ENCODE results near the gene GRIN2A.

DNA sequence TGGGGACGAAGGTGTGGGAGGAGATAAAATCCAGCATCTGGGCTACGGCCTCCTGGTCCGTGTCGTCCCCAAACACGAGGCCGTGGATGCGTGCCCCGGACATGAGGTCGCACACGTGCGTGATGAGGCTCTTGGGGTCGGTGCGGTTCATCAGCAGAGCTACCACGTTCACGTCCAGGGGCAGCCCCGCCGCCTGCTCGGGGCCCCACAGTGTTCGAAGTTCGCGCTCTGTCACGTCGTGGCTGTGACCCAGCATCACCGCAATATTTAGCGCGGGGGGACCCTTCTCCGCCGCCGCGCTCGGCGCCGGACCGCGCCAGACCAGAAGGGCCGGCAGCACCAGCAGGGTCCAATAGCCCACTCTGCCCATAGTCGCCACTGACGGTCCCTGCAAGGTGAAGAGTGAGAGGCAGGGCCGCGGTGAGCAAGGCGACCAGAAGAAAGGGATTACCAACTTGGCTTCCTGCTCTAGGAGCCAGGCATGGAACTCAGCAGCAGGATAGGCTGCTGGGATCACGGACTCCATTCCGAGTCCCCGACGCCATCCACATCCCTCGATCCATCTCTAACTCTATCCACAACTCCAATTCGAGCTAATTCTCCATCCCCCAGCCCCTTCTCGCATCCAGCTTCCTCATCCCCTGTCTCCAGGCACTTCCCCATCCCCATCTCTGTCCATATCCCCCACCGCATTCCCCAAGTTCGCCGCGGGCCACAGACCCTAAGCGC, 2.0 kb downstream of the GRIN2A start:
- TF ChIP-seq, protein P1, sequence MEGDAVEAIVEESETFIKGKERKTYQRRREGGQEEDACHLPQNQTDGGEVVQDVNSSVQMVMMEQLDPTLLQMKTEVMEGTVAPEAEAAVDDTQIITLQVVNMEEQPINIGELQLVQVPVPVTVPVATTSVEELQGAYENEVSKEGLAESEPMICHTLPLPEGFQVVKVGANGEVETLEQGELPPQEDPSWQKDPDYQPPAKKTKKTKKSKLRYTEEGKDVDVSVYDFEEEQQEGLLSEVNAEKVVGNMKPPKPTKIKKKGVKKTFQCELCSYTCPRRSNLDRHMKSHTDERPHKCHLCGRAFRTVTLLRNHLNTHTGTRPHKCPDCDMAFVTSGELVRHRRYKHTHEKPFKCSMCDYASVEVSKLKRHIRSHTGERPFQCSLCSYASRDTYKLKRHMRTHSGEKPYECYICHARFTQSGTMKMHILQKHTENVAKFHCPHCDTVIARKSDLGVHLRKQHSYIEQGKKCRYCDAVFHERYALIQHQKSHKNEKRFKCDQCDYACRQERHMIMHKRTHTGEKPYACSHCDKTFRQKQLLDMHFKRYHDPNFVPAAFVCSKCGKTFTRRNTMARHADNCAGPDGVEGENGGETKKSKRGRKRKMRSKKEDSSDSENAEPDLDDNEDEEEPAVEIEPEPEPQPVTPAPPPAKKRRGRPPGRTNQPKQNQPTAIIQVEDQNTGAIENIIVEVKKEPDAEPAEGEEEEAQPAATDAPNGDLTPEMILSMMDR (IDR thresholded peaks at IDR 0.05; ENCODE audit: control extremely low read depth in 1 of 3, insufficient read depth in 1 of 3, low read depth in 1 of 3, low read length in 3 of 3), result no peak
- TF ChIP-seq JUND (IDR thresholded peaks at IDR 0.05; ENCODE audit: low read length) (no peak), GABPA (IDR thresholded peaks at IDR 0.05; ENCODE audit: borderline replicate concordance, insufficient read depth, low read length) (no peak), EP300 (IDR thresholded peaks at IDR 0.05; ENCODE audit: borderline replicate concordance in 1 of 2, low read depth in 2 of 2, low read length in 2 of 2) (no peak), NRF1 (IDR thresholded peaks at IDR 0.05; ENCODE audit: low read depth, low read length) (no peak), SRF (IDR thresholded peaks at IDR 0.05; ENCODE audit: low read depth, low read length) (no peak), SP1 (IDR thresholded peaks at IDR 0.05; ENCODE audit: low read depth, low read length) (no peak), SUZ12 (IDR thresholded peaks at IDR 0.05; ENCODE audit: low read length) (no peak), POLR2AphosphoS5 (IDR thresholded peaks at IDR 0.05; ENCODE audit: low read depth, low read length) (no peak), HDAC6 (IDR thresholded peaks at IDR 0.05; ENCODE audit: low read depth, low read length) (no peak), EZH2 (IDR thresholded peaks at IDR 0.05; ENCODE audit: low read depth, low read length, severe bottlenecking) (no peak)
- TF ChIP-seq, protein P2, sequence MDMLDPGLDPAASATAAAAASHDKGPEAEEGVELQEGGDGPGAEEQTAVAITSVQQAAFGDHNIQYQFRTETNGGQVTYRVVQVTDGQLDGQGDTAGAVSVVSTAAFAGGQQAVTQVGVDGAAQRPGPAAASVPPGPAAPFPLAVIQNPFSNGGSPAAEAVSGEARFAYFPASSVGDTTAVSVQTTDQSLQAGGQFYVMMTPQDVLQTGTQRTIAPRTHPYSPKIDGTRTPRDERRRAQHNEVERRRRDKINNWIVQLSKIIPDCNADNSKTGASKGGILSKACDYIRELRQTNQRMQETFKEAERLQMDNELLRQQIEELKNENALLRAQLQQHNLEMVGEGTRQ (IDR thresholded peaks at IDR 0.05; ENCODE audit: low read length), result no peak
- TF ChIP-seq, protein P3, sequence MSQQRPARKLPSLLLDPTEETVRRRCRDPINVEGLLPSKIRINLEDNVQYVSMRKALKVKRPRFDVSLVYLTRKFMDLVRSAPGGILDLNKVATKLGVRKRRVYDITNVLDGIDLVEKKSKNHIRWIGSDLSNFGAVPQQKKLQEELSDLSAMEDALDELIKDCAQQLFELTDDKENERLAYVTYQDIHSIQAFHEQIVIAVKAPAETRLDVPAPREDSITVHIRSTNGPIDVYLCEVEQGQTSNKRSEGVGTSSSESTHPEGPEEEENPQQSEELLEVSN (IDR thresholded peaks at IDR 0.05), result no peak
